Skeletal muscle tissue (tissue), 4 donors: ENCODE data around the gene BRINP1. TPM values are rescaled to one million over a fixed set of nuclear protein-coding genes. Genes with fewer than 3 reads are reported as not detected.

Experiments used
- H3K27ac ChIP-seq: one replicate; pipeline ENCODE4 v1.7.0; 2013; ENCODE audit warnings: mild to moderate bottlenecking, low read depth, low read length, inconsistent platforms
- H3K27me3 ChIP-seq, 3 donors: one replicate each; pipeline ENCODE4 v1.7.0; 2013; ENCODE audit warnings: low read length in 3 of 3; ENCODE audit not compliant: control insufficient read depth in 3 of 3, insufficient read depth in 3 of 3
- H3K36me3 ChIP-seq, 3 donors: one replicate each; pipeline ENCODE4 v1.7.0; 2013; ENCODE audit warnings: low read length in 3 of 3; ENCODE audit not compliant: control insufficient read depth in 3 of 3, insufficient read depth in 3 of 3
- H3K4me1 ChIP-seq, 3 donors: one replicate each; pipeline ENCODE4 v1.7.0; 2013; ENCODE audit warnings: low read length in 3 of 3, mild to moderate bottlenecking in 3 of 3; ENCODE audit not compliant: control insufficient read depth in 3 of 3, insufficient read depth in 3 of 3
- H3K4me3 ChIP-seq, 3 donors: one replicate each; pipeline ENCODE4 v1.7.0; 2013; ENCODE audit warnings: low read length in 3 of 3
- H3K9ac ChIP-seq, 3 donors: one replicate each; pipeline ENCODE4 v1.7.0; 2013; ENCODE audit warnings: low read length in 3 of 3, mild to moderate bottlenecking in 3 of 3, moderate library complexity in 2 of 3, low read depth in 1 of 3
- H3K9me3 ChIP-seq, 3 donors: one replicate each; pipeline ENCODE4 v1.7.0; 2013; ENCODE audit warnings: low read length in 3 of 3; ENCODE audit not compliant: control insufficient read depth in 3 of 3
- total RNA-seq: library from RNA; depleted of rRNA; stranded (reverse); fragments of >200 nt; gene quantifications from one replicate; pipeline ENCODE4 v1.2.3, GENCODE V29; 2014
- donor health status: Osteomylitis.

The BRINP1 gene
- total RNA-seq, 1 donor from 2014 or later: under 0.01 TPM

DNA sequence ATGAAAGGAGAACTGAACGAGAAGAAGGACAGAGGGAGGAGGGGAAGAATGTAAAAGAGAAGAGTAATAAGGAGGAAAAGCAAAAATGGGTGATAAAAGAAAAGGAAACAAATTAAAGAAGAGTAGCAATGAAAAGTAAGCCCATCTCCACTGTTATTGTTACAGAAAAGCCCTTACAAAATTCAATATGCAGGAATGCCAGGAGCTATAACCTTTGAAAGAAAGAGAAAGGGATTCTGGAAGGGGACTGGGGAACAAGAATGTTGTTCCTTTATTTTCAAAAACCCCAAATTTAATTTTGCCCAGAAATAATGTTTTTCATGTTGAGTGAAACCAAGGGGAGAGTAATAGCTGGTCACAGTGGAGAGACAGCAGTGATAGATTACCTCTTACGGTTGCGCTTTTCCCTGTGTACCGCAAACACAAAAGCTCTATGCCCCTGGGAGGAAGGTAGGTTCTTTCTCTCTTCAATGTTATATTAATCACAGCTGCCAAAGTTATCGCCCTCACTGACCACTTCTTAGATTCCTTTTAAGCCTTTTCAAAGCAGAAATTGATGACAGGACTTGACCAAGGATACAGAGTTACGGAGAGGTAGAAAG is 86.7 kb downstream of the BRINP1 start:
- no peaks in the 10 kb centered on the region for H3K36me3 ChIP-seq
- peaks cover 0 to 5% (median 0%) of the 10 kb centered on the region in 3 donors for H3K27me3 ChIP-seq
- no peak overlapping the region for H3K4me3 ChIP-seq
- no peak overlapping the region for H3K9ac ChIP-seq
- no peaks in the 10 kb centered on the region for H3K9me3 ChIP-seq
- H3K4me1 ChIP-seq: no peaks in the 10 kb centered on the region
- no peak overlapping the region for H3K27ac ChIP-seq

DNA sequence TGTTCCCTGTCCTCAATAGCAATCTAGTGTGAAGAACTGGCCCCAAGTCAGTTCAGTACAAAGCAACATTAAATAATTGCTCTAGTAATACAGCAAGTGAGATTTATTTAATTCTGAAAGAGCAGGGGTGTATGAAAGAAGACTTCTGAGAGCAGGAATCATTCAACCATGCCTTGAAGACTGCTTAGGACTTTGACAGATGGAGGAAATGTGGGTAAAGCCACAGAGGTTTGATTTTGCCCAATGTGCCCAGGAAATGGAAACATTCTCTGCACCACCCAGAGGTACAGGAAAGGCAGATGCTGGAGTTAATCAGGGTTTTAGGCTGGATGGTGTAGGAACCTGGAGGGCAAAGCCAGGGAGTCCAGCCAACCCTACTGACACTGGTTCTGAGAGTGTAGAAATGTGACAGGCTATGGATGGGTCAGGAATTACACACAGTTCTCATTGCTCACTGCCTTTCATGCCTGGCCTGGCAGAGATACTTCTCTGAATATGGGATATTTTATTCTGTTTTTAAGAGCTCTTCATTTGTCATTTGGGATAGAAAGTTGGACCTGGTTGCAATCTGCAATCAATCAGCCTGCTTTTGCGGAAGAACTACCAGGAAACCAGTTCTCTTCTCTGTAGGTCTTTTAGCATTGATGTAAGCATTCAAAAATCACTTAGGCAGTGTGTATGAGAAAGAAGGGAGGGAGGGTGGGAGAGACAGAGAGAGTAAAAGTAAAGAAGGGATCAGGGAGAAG is 88.3 kb downstream of the BRINP1 start:
- Histone ChIP-seq H3K4me3 (no peak overlapping the region), H3K9ac (no peak overlapping the region)

DNA sequence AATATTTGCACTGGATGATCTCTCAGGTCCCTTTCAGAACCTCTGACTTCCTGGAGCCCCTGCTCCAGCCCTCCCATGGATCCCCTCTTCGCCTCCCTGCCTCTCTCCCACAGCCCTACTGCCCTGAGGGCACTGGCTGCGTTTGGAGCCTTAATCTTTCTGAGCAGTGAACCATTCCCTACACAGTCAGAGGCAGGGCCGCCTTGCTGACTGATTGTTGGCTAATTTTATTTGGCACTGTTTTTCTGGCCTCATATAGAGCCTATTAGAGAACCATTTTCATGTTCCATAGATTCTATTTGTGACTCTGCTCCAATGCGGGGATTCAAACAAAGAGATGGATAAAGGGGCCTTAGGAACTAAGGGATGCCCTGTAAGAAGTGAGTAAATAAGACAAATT is 91.1 kb downstream of the BRINP1 start:
- H3K4me3 ChIP-seq: no peak overlapping the region
- H3K27ac ChIP-seq: no peak overlapping the region
- peaks cover 3 to 7% (median 5%) of the 10 kb centered on the region in 3 donors for H3K4me1 ChIP-seq
- no peaks in the 10 kb centered on the region for H3K9me3 ChIP-seq
- no peaks in the 10 kb centered on the region for H3K36me3 ChIP-seq
- peaks cover 0 to 4% (median 0%) of the 10 kb centered on the region in 3 donors for H3K27me3 ChIP-seq
- H3K9ac ChIP-seq: no peak overlapping the region

More for the DNA sequence above, 88.3 kb downstream of the BRINP1 start:
- no peak overlapping the region for H3K27ac ChIP-seq
- H3K9me3 ChIP-seq: no peaks in the 10 kb centered on the region
- H3K27me3 ChIP-seq: peaks cover 0 to 5% (median 0%) of the 10 kb centered on the region in 3 donors
- H3K4me1 ChIP-seq: no peaks in the 10 kb centered on the region
- no peaks in the 10 kb centered on the region for H3K36me3 ChIP-seq

DNA sequence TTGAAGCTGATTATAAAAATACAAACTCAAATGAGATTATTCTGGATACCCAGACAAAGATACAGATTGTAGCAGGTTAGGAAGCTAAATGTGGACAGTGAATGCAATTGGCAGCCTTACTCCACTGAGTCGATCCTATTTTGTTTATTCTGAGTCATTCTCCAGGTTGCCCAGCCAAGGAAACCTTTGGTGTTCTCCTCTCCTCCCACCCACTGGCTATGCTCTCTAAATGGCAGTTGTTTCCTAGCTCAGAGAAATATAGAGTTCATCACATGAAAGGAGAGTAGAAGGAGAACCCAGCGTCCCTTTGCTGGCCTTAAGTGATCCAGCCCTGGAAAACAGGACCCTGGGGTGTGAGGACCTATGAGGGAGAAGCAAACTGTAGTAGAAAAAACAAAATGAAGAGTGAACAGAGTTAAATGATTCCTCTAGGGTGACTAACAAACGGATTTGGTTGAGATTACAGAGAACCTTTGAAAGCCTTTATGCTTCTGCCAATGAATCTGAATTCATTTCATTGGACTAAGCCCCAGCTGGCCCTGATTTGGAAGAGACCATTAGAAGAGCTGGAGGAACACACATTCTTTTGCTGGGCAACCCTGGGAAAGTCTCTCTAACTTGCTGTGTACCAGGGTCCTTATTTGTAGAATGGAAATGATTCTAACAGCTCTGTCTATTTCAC is 95.1 kb downstream of the BRINP1 start:
- Histone ChIP-seq H3K9me3 (no peaks in the 10 kb centered on the region), H3K36me3 (no peaks in the 10 kb centered on the region), H3K27ac (peak overlapping the region; percentile 32), H3K4me3 (no peak overlapping the region), H3K4me1 (peaks cover 3 to 11% (median 6%) of the 10 kb centered on the region in 3 donors), H3K27me3 (no peaks in the 10 kb centered on the region), H3K9ac (no peak overlapping the region)

DNA sequence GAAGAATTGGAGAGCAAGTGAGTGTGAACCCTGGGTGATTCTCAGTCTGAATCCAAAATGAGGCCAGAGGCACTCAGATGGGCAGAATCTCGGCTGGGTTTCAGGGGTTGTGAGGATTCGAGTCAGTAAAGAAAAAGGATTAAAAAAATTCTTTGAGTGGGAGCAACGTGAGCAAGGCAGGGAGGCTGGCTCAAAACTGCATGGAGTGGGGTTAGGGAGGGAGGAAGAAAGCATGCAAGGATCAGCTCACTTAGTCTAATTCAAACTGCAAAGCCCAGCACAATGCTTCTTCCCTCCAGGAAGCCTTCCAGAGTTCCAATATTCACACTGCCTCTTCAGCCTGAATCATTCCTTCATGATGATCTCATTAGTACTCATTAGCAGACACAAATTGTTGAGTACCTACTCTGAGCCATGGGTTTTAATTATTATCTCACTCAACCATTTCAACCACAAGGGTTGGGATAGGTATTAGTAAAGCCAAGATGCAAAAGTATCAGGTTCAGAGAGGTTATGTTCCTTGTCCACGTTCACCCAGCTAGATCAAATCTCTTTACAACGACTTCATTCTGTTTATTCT is 95.8 kb downstream of the BRINP1 start:
- H3K4me1 ChIP-seq: peaks cover 3 to 11% (median 6%) of the 10 kb centered on the region in 3 donors
- no peaks in the 10 kb centered on the region for H3K36me3 ChIP-seq
- no peak overlapping the region for H3K9ac ChIP-seq
- no peaks in the 10 kb centered on the region for H3K27me3 ChIP-seq
- H3K9me3 ChIP-seq: no peaks in the 10 kb centered on the region
- H3K27ac ChIP-seq: peak overlapping the region; percentile 32
- H3K4me3 ChIP-seq: no peak overlapping the region

DNA sequence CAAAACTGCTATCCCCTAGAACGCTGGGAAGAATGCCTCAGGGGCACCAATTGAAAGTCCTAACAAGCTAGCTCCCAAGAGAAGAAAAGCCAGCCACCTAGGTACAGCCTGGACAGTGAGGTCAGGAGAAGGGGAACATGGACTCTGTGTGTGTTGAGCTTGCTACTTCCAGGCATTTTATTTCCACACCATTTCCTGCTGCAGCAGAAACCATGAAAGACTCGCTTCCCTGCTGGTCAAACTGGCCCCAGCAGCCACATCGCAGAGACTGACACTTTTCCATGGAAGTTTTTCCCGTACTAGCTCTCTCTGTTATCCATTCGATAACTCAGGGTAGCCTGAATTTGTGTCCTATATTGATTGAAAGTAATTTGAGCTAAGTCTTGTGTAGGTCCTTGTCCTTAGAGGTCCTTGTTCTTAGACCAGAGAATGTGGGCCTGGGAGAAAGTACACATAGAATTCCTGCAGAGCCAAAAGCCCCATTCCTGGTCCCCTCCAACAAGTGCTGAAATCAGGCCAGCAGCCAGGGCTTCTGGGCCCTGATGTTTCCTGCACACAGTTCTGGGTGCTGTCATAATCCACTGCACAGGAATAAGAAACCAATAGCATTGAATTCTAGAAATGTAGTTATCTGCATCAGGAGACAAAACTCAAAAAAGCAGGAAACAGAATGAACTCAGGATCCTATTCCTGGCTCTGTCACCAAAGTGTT is 96.6 kb downstream of the BRINP1 start:
- Histone ChIP-seq H3K27ac (no peak overlapping the region), H3K36me3 (no peaks in the 10 kb centered on the region), H3K4me3 (no peak overlapping the region), H3K27me3 (no peaks in the 10 kb centered on the region), H3K4me1 (peaks cover 3 to 11% (median 6%) of the 10 kb centered on the region in 3 donors), H3K9ac (no peak overlapping the region), H3K9me3 (no peaks in the 10 kb centered on the region)

DNA sequence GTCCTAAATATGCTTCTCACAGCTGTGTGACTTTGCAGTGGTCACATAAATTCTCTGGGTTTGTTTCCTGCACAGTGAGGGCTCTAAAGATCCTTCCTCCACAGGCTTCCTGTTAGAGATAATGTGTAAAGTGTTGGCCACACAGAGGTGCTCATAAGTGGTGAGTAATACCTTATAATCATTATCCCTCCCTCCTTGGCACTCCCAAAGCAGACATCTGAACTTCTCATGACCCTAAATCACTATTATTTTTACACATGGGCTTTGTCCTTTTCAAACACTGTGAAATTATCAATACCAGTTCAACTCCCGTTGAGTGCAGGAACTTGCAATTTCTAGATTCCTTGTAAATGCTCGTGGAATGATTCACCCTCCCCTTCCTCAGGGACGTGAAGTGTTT is 100.2 kb downstream of the BRINP1 start:
- H3K27me3 ChIP-seq: no peaks in the 10 kb centered on the region
- no peaks in the 10 kb centered on the region for H3K36me3 ChIP-seq
- H3K9ac ChIP-seq: no peak overlapping the region
- H3K27ac ChIP-seq: no peak overlapping the region
- no peak overlapping the region for H3K4me3 ChIP-seq
- peaks cover under 1 to 8% (median 6%) of the 10 kb centered on the region in 3 donors for H3K4me1 ChIP-seq
- no peaks in the 10 kb centered on the region for H3K9me3 ChIP-seq

DNA sequence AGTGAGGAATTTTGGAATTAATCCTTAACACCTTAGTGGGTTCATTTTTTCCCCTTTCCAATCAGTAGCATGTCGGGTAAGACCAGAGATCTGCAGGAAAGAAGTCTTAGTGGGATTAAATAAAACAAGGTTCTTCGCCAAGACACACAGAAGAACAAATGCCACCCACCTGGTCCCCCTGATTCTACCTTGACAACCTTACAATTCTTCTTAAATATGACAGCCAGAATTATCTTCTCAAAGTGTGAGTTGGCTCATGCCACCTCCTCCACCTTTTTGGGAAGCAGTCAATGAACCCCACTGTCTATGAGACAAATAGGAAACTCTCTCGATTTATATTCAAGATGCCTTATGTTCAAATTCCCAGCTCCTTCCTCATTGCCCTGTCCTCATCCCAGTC is 105.1 kb downstream of the BRINP1 start:
- H3K36me3 ChIP-seq: no peaks in the 10 kb centered on the region
- no peaks in the 10 kb centered on the region for H3K27me3 ChIP-seq
- H3K27ac ChIP-seq: no peak overlapping the region
- no peak overlapping the region for H3K4me3 ChIP-seq
- no peak overlapping the region for H3K9ac ChIP-seq
- H3K9me3 ChIP-seq: no peaks in the 10 kb centered on the region
- H3K4me1 ChIP-seq: no peaks in the 10 kb centered on the region

DNA sequence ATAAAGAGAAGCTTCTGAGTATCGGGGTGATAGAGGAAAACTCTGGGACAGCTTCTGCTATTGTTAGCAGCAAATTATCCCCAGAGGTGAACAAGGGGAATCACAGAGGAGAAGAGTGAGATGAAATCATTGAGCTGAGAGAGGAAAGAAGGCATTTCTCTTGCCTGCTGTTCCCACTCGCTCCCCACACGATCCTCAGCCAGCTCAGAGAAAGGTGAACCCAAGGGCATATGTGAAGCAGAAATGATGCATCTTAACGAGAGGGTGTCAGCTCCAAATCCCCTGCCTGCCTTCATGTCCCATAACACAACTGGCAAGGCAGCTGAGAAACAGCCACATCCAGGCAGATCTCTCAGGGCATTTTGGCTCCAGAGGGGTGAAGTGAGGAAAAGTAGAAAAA is 111.6 kb downstream of the BRINP1 start:
- no peak overlapping the region for H3K27ac ChIP-seq
- H3K4me1 ChIP-seq: no peaks in the 10 kb centered on the region
- H3K4me3 ChIP-seq: no peak overlapping the region
- no peak overlapping the region for H3K9ac ChIP-seq
- H3K27me3 ChIP-seq: no peaks in the 10 kb centered on the region
- H3K36me3 ChIP-seq: no peaks in the 10 kb centered on the region
- no peaks in the 10 kb centered on the region for H3K9me3 ChIP-seq
